ENCODE results near the gene STK11.

- TF ChIP-seq FOXA1 (IDR thresholded peaks at IDR 0.05) (no peak), FOXK2 (IDR thresholded peaks at IDR 0.05) (no peak), NFRKB (IDR thresholded peaks at IDR 0.05) (no peak)
Measured at GRCh38 chr19:1169921-1170885, 35.4 kb upstream of the STK11 start.

Data from HEK293T (cell line).